ENCODE data around the gene ALAS1. TPM values are rescaled to one million over a fixed set of nuclear protein-coding genes. Genes with fewer than 3 reads are reported as not detected.

The ALAS1 gene
- total RNA-seq, 1 experiment from 2014 or later = 71.2 TPM

DNA sequence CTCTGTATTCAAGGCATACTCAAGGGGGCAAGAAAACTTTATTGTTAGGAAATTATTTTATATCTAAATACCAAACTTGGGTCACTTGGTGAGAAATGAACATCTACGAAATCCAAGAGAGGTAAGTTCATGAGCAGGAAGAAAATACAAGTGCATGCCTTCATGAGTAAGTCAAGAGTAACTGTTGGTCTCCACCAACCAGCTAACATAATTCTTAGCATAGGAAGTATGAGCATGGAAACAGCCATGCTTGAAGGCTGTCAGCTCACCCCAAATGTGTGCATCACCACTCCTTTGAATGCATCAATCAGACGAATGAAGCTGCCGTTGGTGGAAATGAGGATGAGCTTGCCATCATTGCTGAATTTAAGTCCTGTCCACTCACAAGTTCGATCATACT lies 61.5 kb downstream of the ALAS1 start:
- peaks cover 11% of the 10 kb centered on the region for H4K20me1 ChIP-seq (ENCODE audit: insufficient read depth)
- H3K9me2 ChIP-seq (ENCODE audit: insufficient read depth) = no peaks in the 10 kb centered on the region
- no peaks in the 10 kb centered on the region for H3K27me3 ChIP-seq (ENCODE audit: insufficient read depth, low read depth)
- no peaks in the 10 kb centered on the region for H3K9me3 ChIP-seq (ENCODE audit: insufficient read depth, low read depth)
- no peak overlapping the region for H3K27ac ChIP-seq
- no TSS peak for BruUV-seq (replicated peaks)
- intact Hi-C loops (cut with micrococcal nuclease; ENCODE audit: unreplicated experiment) = no loop called here
- H2AFZ ChIP-seq = no peak overlapping the region
- TF ChIP-seq EZH2 (IDR thresholded peaks at IDR 0.05; ENCODE audit: low read depth) = no peak
- TF ChIP-seq, protein P1, sequence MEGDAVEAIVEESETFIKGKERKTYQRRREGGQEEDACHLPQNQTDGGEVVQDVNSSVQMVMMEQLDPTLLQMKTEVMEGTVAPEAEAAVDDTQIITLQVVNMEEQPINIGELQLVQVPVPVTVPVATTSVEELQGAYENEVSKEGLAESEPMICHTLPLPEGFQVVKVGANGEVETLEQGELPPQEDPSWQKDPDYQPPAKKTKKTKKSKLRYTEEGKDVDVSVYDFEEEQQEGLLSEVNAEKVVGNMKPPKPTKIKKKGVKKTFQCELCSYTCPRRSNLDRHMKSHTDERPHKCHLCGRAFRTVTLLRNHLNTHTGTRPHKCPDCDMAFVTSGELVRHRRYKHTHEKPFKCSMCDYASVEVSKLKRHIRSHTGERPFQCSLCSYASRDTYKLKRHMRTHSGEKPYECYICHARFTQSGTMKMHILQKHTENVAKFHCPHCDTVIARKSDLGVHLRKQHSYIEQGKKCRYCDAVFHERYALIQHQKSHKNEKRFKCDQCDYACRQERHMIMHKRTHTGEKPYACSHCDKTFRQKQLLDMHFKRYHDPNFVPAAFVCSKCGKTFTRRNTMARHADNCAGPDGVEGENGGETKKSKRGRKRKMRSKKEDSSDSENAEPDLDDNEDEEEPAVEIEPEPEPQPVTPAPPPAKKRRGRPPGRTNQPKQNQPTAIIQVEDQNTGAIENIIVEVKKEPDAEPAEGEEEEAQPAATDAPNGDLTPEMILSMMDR (conservative IDR thresholded peaks at IDR 0.05) = no peak
- CTCF ChIA-PET = no interaction called here
- H3F3A ChIP-seq (ENCODE audit: insufficient read depth, low read depth) = peaks cover 12% of the 10 kb centered on the region; the same call in 1 of the 2 replicates
- no peak for DNase-seq
- H3K4me1 ChIP-seq (replicated peaks; ENCODE audit: insufficient read depth) = peaks cover 1% of the 10 kb centered on the region; the same call in 1 of the 2 replicates
- H3K79me2 ChIP-seq (ENCODE audit: low read depth) = peaks cover 42% of the 10 kb centered on the region
- H3K36me3 ChIP-seq (ENCODE audit: low read depth) = peaks cover 63% of the 10 kb centered on the region
- H3K4me3 ChIP-seq = no peak overlapping the region
- POLR2A ChIA-PET (ENCODE audit: unreplicated experiment) = no interaction called here
- H3K4me2 ChIP-seq = no peak overlapping the region

GRCh38 chr3:52262447-52262846 lies 64.5 kb downstream of the ALAS1 start:
- Histone ChIP-seq H3K9me2 (ENCODE audit: insufficient read depth) (no peaks in the 10 kb centered on the region), H2AFZ (no peak overlapping the region), H3K4me3 (no peak overlapping the region), H3F3A (ENCODE audit: insufficient read depth, low read depth) (peaks cover 28% of the 10 kb centered on the region), H3K4me1 (replicated peaks; ENCODE audit: insufficient read depth) (peaks cover 15% of the 10 kb centered on the region), H3K4me2 (no peak overlapping the region), H3K27ac (no peak overlapping the region), H3K79me2 (ENCODE audit: low read depth) (peaks cover 56% of the 10 kb centered on the region), H3K36me3 (ENCODE audit: low read depth) (peaks cover 82% of the 10 kb centered on the region), H3K9me3 (ENCODE audit: insufficient read depth, low read depth) (no peaks in the 10 kb centered on the region), H3K27me3 (ENCODE audit: insufficient read depth, low read depth) (no peaks in the 10 kb centered on the region), H4K20me1 (ENCODE audit: insufficient read depth) (peaks cover 28% of the 10 kb centered on the region)
- TF ChIP-seq, protein P1 (conservative IDR thresholded peaks at IDR 0.05) = no peak
- no peak for TF ChIP-seq EZH2 (IDR thresholded peaks at IDR 0.05; ENCODE audit: low read depth)
- BruUV-seq (replicated peaks) = no TSS peak
- intact Hi-C loops (cut with micrococcal nuclease; ENCODE audit: unreplicated experiment) = no loop called here
- POLR2A ChIA-PET (ENCODE audit: unreplicated experiment) = interaction anchor here (0.7 kb wide), 1 partner anchor 882 kb away, joined by 5 read pairs; no protein-coding TSS in a partner anchor
- DNase-seq = no peak
- CTCF ChIA-PET = no interaction called here

Other genes with a start within 250 kb of the ALAS1 start
- gene GPR62, start 242.8 kb upstream of the ALAS1 start, total RNA-seq (2021) = not detected in 2 replicates
- 14.7 and 17.9 TPM in 2 replicates for gene PCBP4, start 230.7 kb upstream of the ALAS1 start, total RNA-seq (2021)
- 63.2 and 64.4 TPM in 2 replicates for gene ABHD14B, start 224.1 kb upstream of the ALAS1 start, total RNA-seq (2021)
- gene ABHD14A, start 223.1 kb upstream of the ALAS1 start, total RNA-seq (2021) = 7.1 and 9.9 TPM in 2 replicates
- 52.2 and 63.3 TPM in 2 replicates for gene ACY1, start 214.6 kb upstream of the ALAS1 start, total RNA-seq (2021)
- 942 and 1,278 TPM in 2 replicates for gene RPL29, start 202.3 kb upstream of the ALAS1 start, total RNA-seq (2021)
- 9.4 and 9.5 TPM in 2 replicates for gene DUSP7, start 141.6 kb upstream of the ALAS1 start, total RNA-seq (2021)
- gene POC1A, start 43.7 kb upstream of the ALAS1 start, total RNA-seq (2021) = 28.8 and 35.0 TPM in 2 replicates
- 0.30 and 0.44 TPM in 2 replicates for gene TLR9, start 27.5 kb downstream of the ALAS1 start, total RNA-seq (2021)
- gene TWF2, start 41.0 kb downstream of the ALAS1 start, total RNA-seq (2021) = 102 and 115 TPM in 2 replicates
- gene PPM1M, start 47.6 kb downstream of the ALAS1 start, total RNA-seq (2021) = 16.2 TPM in 2 replicates
- gene WDR82, start 80.5 kb downstream of the ALAS1 start, total RNA-seq (2021) = 34.2 and 44.5 TPM in 2 replicates
- 8.9 and 11.1 TPM in 2 replicates for gene GLYCTK, start 89.7 kb downstream of the ALAS1 start, total RNA-seq (2021)
- gene DNAH1, start 118.2 kb downstream of the ALAS1 start, total RNA-seq (2021) = 5.9 and 6.6 TPM in 2 replicates
- 81.4 and 81.7 TPM in 2 replicates for gene BAP1, start 211.8 kb downstream of the ALAS1 start, total RNA-seq (2021)
- gene PHF7, start 212.5 kb downstream of the ALAS1 start, total RNA-seq (2021) = 14.0 and 14.5 TPM in 2 replicates
- 1.3 and 1.4 TPM in 2 replicates for gene SEMA3G, start 246.9 kb downstream of the ALAS1 start, total RNA-seq (2021)

Measured in PC-9 (cell line).